IMR-90 (cell line): ENCODE measurements around the gene PPM1J. TPM values are rescaled to one million over a fixed set of nuclear protein-coding genes. Genes with fewer than 3 reads are reported as not detected.

Source experiments
- ATAC-seq: fragments of 200-7000 bp; cut with Tn5 transposase; 2 replicates; pipeline ENCODE4 v1.9.1; 2020; ENCODE audit warnings: low read depth, mild to moderate bottlenecking, moderate library complexity
- BruUV-seq: library from RNA; stranded (reverse); fragments of 400-500 nt; replicated peaks from 2 replicates; lab custom pipeline; 2021; lab: Mats Ljungman, UMichigan
- CTCF ChIA-PET: fragments of 300-600 bp; formaldehyde crosslinking; extraction: SDS; loops from one replicate; lab custom pipeline; 2021; ENCODE audit warnings: antibody characterized with exemption; lab: Yijun Ruan, JAX
- POLR2A ChIA-PET: fragments of 300-600 bp; sonication (Branson Sonifier 250); formaldehyde crosslinking; loops from one replicate; lab custom pipeline; 2022; ENCODE audit warnings: antibody characterized with exemption; ENCODE audit not compliant: unreplicated experiment; lab: Charles Lee
- DNase-seq: peaks from one replicate; pipeline ENCODE4 v3.0.0; 2013
- H2AFZ ChIP-seq: replicated peaks from 2 replicates; pipeline ENCODE3; 2013; ENCODE audit warnings: low read length, mild to moderate bottlenecking; ENCODE audit not compliant: poor library complexity
- H2AK5ac ChIP-seq: 2 replicates; pipeline ENCODE4 v1.6.1; 2013; ENCODE audit warnings: low read depth, low read length, inconsistent platforms
- H2AK9ac ChIP-seq: replicated peaks from 2 replicates; pipeline ENCODE3; 2013; ENCODE audit warnings: mild to moderate bottlenecking, low read depth, low read length, moderate library complexity; ENCODE audit not compliant: poor library complexity
- H2BK120ac ChIP-seq: 2 replicates; pipeline ENCODE4 v1.6.1; 2013; ENCODE audit warnings: low read depth, low read length, inconsistent platforms
- H2BK15ac ChIP-seq: 3 replicates; pipeline ENCODE4 v1.6.1; 2013; ENCODE audit warnings: low read depth, low read length, inconsistent platforms
- H2BK20ac ChIP-seq: 2 replicates; pipeline ENCODE4 v1.6.1; 2013; ENCODE audit warnings: low read depth, mild to moderate bottlenecking, inconsistent platforms, low read length, moderate library complexity
- H2BK5ac ChIP-seq: 2 replicates; pipeline ENCODE4 v1.6.1; 2013; ENCODE audit warnings: mild to moderate bottlenecking, low read depth, low read length, inconsistent platforms; ENCODE audit not compliant: poor library complexity, severe bottlenecking
- H3K14ac ChIP-seq: replicated peaks from 2 replicates; pipeline ENCODE4 v1.6.1; 2013; ENCODE audit warnings: low read depth, low read length, inconsistent platforms
- H3K18ac ChIP-seq: 2 replicates; pipeline ENCODE4 v1.6.1; 2013; ENCODE audit warnings: low read depth, low read length, control low read depth
- H3K23ac ChIP-seq: 2 replicates; pipeline ENCODE4 v1.6.1; 2013; ENCODE audit warnings: low read depth, low read length, inconsistent platforms
- H3K27ac ChIP-seq: 2 replicates; pipeline ENCODE4 v1.5.1; 2013; ENCODE audit warnings: mild to moderate bottlenecking, control low read depth, low read length; ENCODE audit not compliant: insufficient read depth
- H3K27me3 ChIP-seq: 2 replicates; pipeline ENCODE4 v1.6.1; 2013; ENCODE audit warnings: low read length; ENCODE audit not compliant: control insufficient read depth, insufficient read depth
- H3K36me3 ChIP-seq: 2 replicates; pipeline ENCODE4 v1.6.1; 2013; ENCODE audit warnings: low read length, mixed read lengths; ENCODE audit not compliant: control insufficient read depth, insufficient read depth
- H3K4ac ChIP-seq: 2 replicates; pipeline ENCODE4 v1.6.1; 2013; ENCODE audit warnings: low read depth, low read length, inconsistent platforms
- H3K4me1 ChIP-seq: 2 replicates; pipeline ENCODE4 v1.6.1; 2013; ENCODE audit warnings: low read length, mixed read lengths; ENCODE audit not compliant: control insufficient read depth, insufficient read depth
- H3K4me2 ChIP-seq: 2 replicates; pipeline ENCODE4 v1.6.1; 2013; ENCODE audit warnings: low read depth, mild to moderate bottlenecking, control low read depth, low read length, moderate library complexity
- H3K4me3 ChIP-seq: 2 replicates; pipeline ENCODE4 v1.5.1; 2013; ENCODE audit warnings: low read depth, mild to moderate bottlenecking, control low read depth, low read length, moderate library complexity; ENCODE audit not compliant: insufficient read depth
- H3K56ac ChIP-seq: 2 replicates; pipeline ENCODE4 v1.6.1; 2013; ENCODE audit warnings: low read length, inconsistent platforms; ENCODE audit not compliant: insufficient read depth; ENCODE audit errors: extremely low read depth
- H3K79me1 ChIP-seq, 2 experiments: 2 replicates each; pipeline ENCODE4 v1.6.1; 2013; ENCODE audit warnings: low read length in 2 of 2, inconsistent platforms in 1 of 2, low read depth in 1 of 2
- H3K9ac ChIP-seq: 2 replicates; pipeline ENCODE4 v1.6.1; 2013; ENCODE audit warnings: low read depth, low read length, control low read depth
- H3K9me1 ChIP-seq: 2 replicates; pipeline ENCODE4 v1.6.1; 2013; ENCODE audit warnings: low read length, inconsistent platforms; ENCODE audit not compliant: insufficient read depth
- H3K9me3 ChIP-seq: 2 replicates; pipeline ENCODE4 v1.6.1; 2013; ENCODE audit warnings: low read length; ENCODE audit not compliant: control insufficient read depth, insufficient read depth
- H4K20me1 ChIP-seq: 2 replicates; pipeline ENCODE4 v1.6.1; 2013; ENCODE audit warnings: low read length, inconsistent platforms; ENCODE audit not compliant: insufficient read depth
- H4K5ac ChIP-seq: 2 replicates; pipeline ENCODE4 v1.6.1; 2013; ENCODE audit warnings: mild to moderate bottlenecking, low read depth, low read length, control low read depth
- H4K8ac ChIP-seq, 2 experiments: 2 replicates each; pipeline ENCODE4 v1.6.1; 2013; ENCODE audit warnings: low read depth in 2 of 2, low read length in 2 of 2, control low read depth in 1 of 2, inconsistent platforms in 1 of 2
- H4K91ac ChIP-seq: 2 replicates; pipeline ENCODE4 v1.6.1; 2013; ENCODE audit warnings: low read depth, low read length, inconsistent platforms; ENCODE audit not compliant: insufficient read depth
- CHD1 ChIP-seq: IDR thresholded peaks from 2 replicates; pipeline ENCODE4 v1.6.1; 2012; ENCODE audit warnings: low read depth, low read length, improper control_type of control experiment
- FOS ChIP-seq: fragments of 150-350 bp; IDR thresholded peaks from 2 replicates; pipeline ENCODE4 v1.6.1; 2016; ENCODE audit warnings: low read depth, low read length
- MAZ ChIP-seq: IDR thresholded peaks from 2 replicates; pipeline ENCODE4 v1.6.1; 2012; ENCODE audit warnings: low read depth, mild to moderate bottlenecking, low read length, improper control_type of control experiment, moderate library complexity, borderline replicate concordance
- POLR2A ChIP-seq: IDR thresholded peaks from 2 replicates; pipeline ENCODE4 v1.6.1; 2012; ENCODE audit warnings: mild to moderate bottlenecking, low read depth, low read length
- WGBS, 2 experiments: methylation state at CpG; one replicate each; pipeline versions ENCODE4 v1.1.5 to v1.1.7; 2013; ENCODE audit warnings: missing lambda C conversion rate in 2 of 2; ENCODE audit not compliant: insufficient read length in 1 of 2; ENCODE audit errors: extremely low coverage in 2 of 2; 5-methylcytosine and 5-hydroxymethylcytosine counted together
- dilution Hi-C: fragments of 300-500 bp; cut with HindIII; formaldehyde crosslinking; loops from one replicate; pipeline ENCODE4 v1.14.3; 2018; ENCODE audit warnings: low sequenced_read_pairs; ENCODE audit not compliant: unreplicated experiment
- in situ Hi-C: fragments of 300-500 bp; cut with MboI; formaldehyde crosslinking; loops from 3 replicates; pipeline ENCODE4 v1.14.3; 2019; ENCODE audit warnings: low sequenced_read_pairs, inconsistent platforms, mixed read lengths
- intact Hi-C: fragments of 100-400 bp; cut with micrococcal nuclease; formaldehyde crosslinking; loops from 2 replicates; pipeline ENCODE4 v1.10.0; 2022
- polyA plus RNA-seq, 3 experiments: library from polyadenylated mRNA; depleted of rRNA; stranded (reverse); fragments of >200 nt; gene quantifications; 2 replicates each; pipeline ENCODE4 v1.2.3, GENCODE V29; 2012; ENCODE audit warnings: low replicate concordance in 1 of 3
- total RNA-seq: library from RNA; depleted of rRNA; stranded (reverse); fragments of >200 nt; gene quantifications from 2 replicates; pipeline ENCODE4 v1.2.3, GENCODE V29; 2012

The PPM1J gene
- total and polyA plus RNA-seq, 2 of the 4 experiments (the other 2 are of a cell fraction): 1.8 to 2.4 TPM

- dilution Hi-C loops: no loop called here
- Histone ChIP-seq H3K79me1 (no peaks in the 10 kb centered on the region), H4K91ac (no peak overlapping the region), H3K27me3 (no peaks in the 10 kb centered on the region), H3K14ac (no peak overlapping the region), H3K36me3 (no peaks in the 10 kb centered on the region), H3K4me2 (no peak overlapping the region), H4K20me1 (no peaks in the 10 kb centered on the region), H2AK9ac (no peak overlapping the region), H2BK20ac (peak overlapping the region; percentile 22; the same call in 1 of the 2 replicates), H4K5ac (no peak overlapping the region), H3K27ac (no peak overlapping the region), H3K4me1 (peaks cover 6% of the 10 kb centered on the region; the same call in 1 of the 2 replicates), H4K8ac (no peak overlapping the region), H3K9me3 (no peaks in the 10 kb centered on the region), H3K9me1 (0 out of 2 replicates have a peak, but pooled peaks cover 3% of the 10 kb centered on the region), H2BK15ac (no peak overlapping the region), H3K23ac (no peak overlapping the region), H2AK5ac (no peak overlapping the region), H2AFZ (no peak overlapping the region), H2BK5ac (peak overlapping the region; percentile 86), H2BK120ac (peak overlapping the region; percentile 60; the same call in 1 of the 2 replicates), H3K18ac (no peak overlapping the region; the same call in 1 of the 2 replicates), H3K56ac (no peak overlapping the region), H3K4ac (peak overlapping the region; percentile 48; the same call in 1 of the 2 replicates), H3K9ac (no peak overlapping the region), H3K4me3 (no peak overlapping the region)
- ATAC-seq (peak; percentile 79), DNase-seq (peak; percentile 94)
- CTCF ChIA-PET: interaction anchor here (0.5 to 0.9 kb wide), 2 partner anchors 9 to 122 kb away, joined by 3 read pairs; no protein-coding TSS in a partner anchor
- no TSS peak for BruUV-seq
- no peak for TF ChIP-seq POLR2A
- peak; percentile 90 for TF ChIP-seq FOS
- no peak for TF ChIP-seq CHD1
- TF ChIP-seq MAZ: no peak
- POLR2A ChIA-PET: no interaction called here
- no CpG with 5 or more reads among the region's 1 CpG for WGBS, 2 experiments
- in situ Hi-C loops: no loop called here
- intact Hi-C loops: no loop called here
Observed at GRCh38 chr1:112735752-112736151, 20.6 kb upstream of the PPM1J start.
